ENCODE results near the gene PAQR7. TPM values are rescaled to one million over a fixed set of nuclear protein-coding genes. Genes with fewer than 3 reads are reported as not detected.

The PAQR7 gene, protein sequence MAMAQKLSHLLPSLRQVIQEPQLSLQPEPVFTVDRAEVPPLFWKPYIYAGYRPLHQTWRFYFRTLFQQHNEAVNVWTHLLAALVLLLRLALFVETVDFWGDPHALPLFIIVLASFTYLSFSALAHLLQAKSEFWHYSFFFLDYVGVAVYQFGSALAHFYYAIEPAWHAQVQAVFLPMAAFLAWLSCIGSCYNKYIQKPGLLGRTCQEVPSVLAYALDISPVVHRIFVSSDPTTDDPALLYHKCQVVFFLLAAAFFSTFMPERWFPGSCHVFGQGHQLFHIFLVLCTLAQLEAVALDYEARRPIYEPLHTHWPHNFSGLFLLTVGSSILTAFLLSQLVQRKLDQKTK
- 7.3 and 8.5 TPM in 2 replicates for total RNA-seq

DNA sequence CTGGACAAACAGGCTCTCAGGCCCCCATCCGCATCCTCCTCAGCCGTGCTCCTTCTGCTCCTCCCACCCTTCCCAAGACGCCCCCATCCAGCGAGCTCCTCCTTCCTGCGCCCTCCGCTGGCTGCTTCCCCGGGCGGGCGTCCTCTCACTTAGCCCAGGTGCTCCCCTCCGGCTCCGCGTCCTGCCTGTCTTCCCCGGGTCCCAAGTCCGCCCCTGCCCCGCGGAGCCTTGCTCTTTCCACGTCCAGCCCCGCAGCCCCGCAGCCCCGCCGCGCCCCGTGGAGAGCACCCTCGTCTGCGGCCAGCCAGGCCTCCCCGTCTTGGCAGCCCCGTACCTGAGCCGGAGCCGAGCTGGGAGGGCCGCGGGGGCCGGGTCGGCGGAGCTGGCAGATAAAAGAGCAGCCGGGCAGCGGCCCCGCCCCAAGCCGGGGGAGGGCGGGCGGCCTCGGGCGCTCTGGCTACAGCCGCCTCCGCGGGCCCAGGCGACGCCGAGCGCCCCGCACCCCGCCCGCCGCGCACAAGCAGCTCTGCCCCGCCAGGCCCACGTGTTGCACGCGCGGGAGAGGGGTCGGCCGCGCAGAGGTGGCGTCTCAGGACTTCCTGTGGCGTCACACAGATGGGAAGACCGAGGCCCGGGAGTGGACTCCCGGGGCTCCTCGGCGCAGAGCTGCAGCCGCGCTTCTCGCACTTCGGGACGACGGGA is at the start of gene PAQR7:
Gene PAQR7 (minus strand): TSS at position 555 of the 702 bp plus-strand sequence. CDS start 11,869 bp downstream, outside the sequence.

GRCh38 chr1:25905680-25906643 is 30.5 kb upstream of the PAQR7 start, which contains the start of gene STMN1:
STMN1 (minus strand) TSS chr1:25906419; CDS start chr1:25904676, 1,743 bp downstream.

DNA sequence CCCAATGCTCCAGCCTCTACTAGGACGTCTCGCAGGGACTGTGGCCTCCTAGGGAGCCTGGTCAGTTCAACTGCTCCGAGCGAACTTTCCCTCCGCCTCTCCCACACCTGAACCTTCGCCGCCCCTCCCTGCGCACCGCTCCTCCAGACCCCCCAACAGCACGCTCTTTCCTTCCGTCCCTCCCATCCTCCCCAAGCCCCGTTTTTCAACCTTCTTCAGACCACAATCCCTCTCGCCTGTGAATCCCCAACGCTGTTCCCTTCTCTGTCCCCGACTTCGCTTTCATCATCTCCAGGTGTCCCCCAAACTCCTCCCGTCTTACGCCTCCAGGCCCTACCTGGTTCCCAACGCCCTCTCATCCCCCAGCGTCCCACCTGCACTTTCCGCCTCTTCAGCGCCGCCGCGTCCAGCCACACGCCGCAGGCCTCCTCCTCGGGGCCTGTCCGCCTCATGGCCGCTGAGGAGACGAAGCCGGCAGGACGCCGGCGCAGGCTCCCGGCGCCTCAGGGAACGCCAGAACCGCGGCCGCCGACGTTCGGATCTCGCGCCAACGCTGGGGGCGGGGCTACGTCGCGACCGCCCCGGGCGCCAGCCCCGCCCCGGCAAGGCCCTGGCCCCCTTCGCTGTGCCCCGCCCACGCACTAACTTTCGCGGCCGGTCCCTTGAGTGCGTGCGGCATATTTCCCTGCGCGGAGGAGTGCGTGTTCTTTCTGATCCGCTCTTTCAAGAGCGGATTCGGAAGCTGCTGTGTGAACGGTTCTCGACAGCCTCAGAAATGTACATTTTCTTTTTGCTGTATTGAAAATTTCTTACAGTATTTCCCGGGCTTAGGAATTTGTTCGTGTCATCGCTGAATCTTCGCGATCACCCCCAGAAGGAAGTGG is 16.4 kb downstream of the PAQR7 start, which contains the start of gene AUNIP:
Gene AUNIP (minus strand): TSS at position 552 of the 884 bp plus-strand sequence. CDS start 100 bp downstream, at position 452.

DNA sequence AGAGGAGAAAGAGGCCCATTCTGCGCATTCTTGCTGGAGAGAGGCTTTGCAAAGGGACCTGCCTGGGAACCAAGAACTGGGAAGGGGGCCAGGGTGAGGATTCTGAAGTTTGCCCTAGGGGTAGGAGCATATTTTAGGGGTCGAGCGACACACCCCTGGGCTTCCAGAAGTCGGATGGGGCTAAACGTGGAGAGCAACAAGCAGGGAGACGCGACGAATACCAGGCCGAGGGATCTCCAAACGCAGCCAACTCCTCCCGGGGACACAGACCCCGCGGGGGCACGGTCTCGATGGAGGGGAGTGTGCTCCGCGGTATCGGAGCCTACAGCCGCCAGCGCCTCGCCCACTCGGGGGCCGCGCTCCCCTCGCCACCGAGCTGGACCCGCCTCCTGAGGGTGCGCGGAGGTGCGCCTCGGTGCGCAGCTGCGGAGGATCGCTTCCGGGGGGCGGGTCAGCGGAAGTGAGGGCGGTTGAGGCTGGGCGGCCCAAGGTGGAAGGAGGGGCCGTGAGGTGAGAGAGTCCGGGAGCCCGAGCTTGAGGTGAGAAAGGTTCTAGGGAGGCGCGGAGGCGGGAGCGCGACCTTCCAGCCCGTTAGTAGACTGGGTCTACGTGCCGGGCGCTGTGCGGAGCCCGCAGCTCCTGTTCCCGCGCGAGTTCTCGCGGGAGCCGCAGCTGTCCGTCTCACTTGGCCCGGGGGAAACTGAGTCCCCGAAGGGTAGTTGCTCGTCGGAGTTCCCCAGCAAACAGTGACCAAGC is 55.8 kb downstream of the PAQR7 start, which contains the start of gene MTFR1L:
Gene MTFR1L (plus strand): TSS at position 464 of the 756 bp plus-strand sequence. CDS start 3,151 bp downstream, outside the sequence.

Other genes starting within 250 kb of the PAQR7 start
- 46.3 and 51.6 TPM in 2 replicates for gene SELENON, start 75.5 kb downstream of the PAQR7 start, total RNA-seq
- gene MTFR1L, start 55.8 kb downstream of the PAQR7 start, total RNA-seq: 38.6 and 43.1 TPM in 2 replicates
- 0.65 and 0.90 TPM in 2 replicates for gene AUNIP, start 16.3 kb downstream of the PAQR7 start, total RNA-seq
- 13.6 and 19.1 TPM in 2 replicates for gene STMN1, start 30.7 kb upstream of the PAQR7 start, total RNA-seq
- gene PAFAH2, start 122.4 kb upstream of the PAQR7 start, total RNA-seq: 3.1 and 10.3 TPM in 2 replicates
- gene EXTL1, start 146.1 kb upstream of the PAQR7 start, total RNA-seq: 0.49 TPM in 1 of 2 replicates, not detected in the other
- gene SLC30A2, start 170.4 kb upstream of the PAQR7 start, total RNA-seq: not detected in 2 replicates
- gene TRIM63, start 191.9 kb upstream of the PAQR7 start, total RNA-seq: not detected in 2 replicates
- gene PDIK1L, start 236.1 kb upstream of the PAQR7 start, total RNA-seq: 2.3 and 4.5 TPM in 2 replicates

Measured in cardiac atrium fibroblast (primary cell).